ENCODE measurements around the gene CBFB.

Gene CBFB

GRCh38 chr16:67146523-67147357, 117.8 kb downstream of the CBFB start:
- Histone ChIP-seq H3K27me3 (peaks cover 25 to 32% (median 29%) of the 10 kb centered on the region in 11 experiments), H3K4me3 (no peak overlapping the region), H3K4me2 (no peak overlapping the region), H4K20me1 (peaks cover 26 to 95% (median 55%) of the 10 kb centered on the region in 11 experiments), H3K27ac (no peak overlapping the region), H3K9me3 (replicated peaks in 1 of 11) (peaks cover 0 to 12% (median 0%) of the 10 kb centered on the region in 11 experiments; a peak in 4 of 22 replicates), H3K4me1 (peaks cover 10 to 15% (median 14%) of the 10 kb centered on the region in 10 experiments; a peak in 19 of 20 replicates), H3K36me3 (peaks cover 79 to 85% (median 83%) of the 10 kb centered on the region in 11 experiments), H3K9ac (no peak overlapping the region)
- TF ChIP-seq Cebpa-rat (IDR thresholded peaks at IDR 0.05) = no peak

GRCh38 chr16:67147437-67148140, 118.6 kb downstream of the CBFB start:
- Histone ChIP-seq H3K27me3 (peaks cover 29 to 40% (median 37%) of the 10 kb centered on the region in 11 experiments), H3K4me1 (peaks cover 10 to 15% (median 14%) of the 10 kb centered on the region in 10 experiments; a peak in 19 of 20 replicates), H3K4me2 (no peak overlapping the region), H3K36me3 (peaks cover 70 to 77% (median 74%) of the 10 kb centered on the region in 11 experiments), H3K9me3 (replicated peaks in 1 of 11) (peaks cover 0 to 12% (median 0%) of the 10 kb centered on the region in 11 experiments; a peak in 4 of 22 replicates), H3K27ac (no peak overlapping the region), H3K4me3 (no peak overlapping the region), H3K9ac (no peak overlapping the region), H4K20me1 (peaks cover 29 to 95% (median 53%) of the 10 kb centered on the region in 11 experiments)
- TF ChIP-seq Cebpa-rat (IDR thresholded peaks at IDR 0.05) = no peak

DNA sequence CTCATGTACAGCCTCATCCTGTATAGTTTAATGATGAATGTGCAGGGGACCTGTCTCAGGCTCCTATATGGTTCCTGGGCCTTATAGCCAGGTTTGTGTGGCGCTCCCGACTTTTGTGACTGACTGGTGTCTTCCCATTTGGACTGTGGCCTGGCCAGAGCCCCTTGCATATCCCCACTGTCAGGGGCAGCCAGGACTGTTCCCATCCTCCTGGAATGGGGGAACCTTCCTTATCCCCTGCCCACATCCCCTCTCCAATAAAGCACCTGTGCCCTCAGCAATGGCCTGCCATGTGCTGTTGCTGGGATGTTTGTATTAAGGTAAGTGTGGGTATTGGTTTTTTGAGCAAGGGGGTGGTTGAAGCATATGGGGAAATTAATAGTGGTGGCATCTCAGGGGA, 119.3 kb downstream of the CBFB start:
- H3K36me3 ChIP-seq = peaks cover 64 to 70% (median 68%) of the 10 kb centered on the region in 11 experiments
- peaks cover 10 to 15% (median 14%) of the 10 kb centered on the region in 10 experiments; a peak in 19 of 20 replicates for H3K4me1 ChIP-seq
- H3K9me3 ChIP-seq (replicated peaks in 1 of 11) = peaks cover 0 to 12% (median 0%) of the 10 kb centered on the region in 11 experiments; a peak in 4 of 22 replicates
- TF ChIP-seq Cebpa-rat (IDR thresholded peaks at IDR 0.05) = no peak
- no peak overlapping the region for H3K4me3 ChIP-seq
- no peak overlapping the region for H3K27ac ChIP-seq
- H3K9ac ChIP-seq = no peak overlapping the region
- peaks cover 29 to 45% (median 41%) of the 10 kb centered on the region in 11 experiments for H3K27me3 ChIP-seq
- no peak overlapping the region for H3K4me2 ChIP-seq
- H4K20me1 ChIP-seq = peaks cover 35 to 95% (median 58%) of the 10 kb centered on the region in 11 experiments

GRCh38 chr16:67148656-67149275, 119.8 kb downstream of the CBFB start:
- Histone ChIP-seq H3K27ac (no peak overlapping the region), H3K36me3 (peaks cover 58 to 65% (median 63%) of the 10 kb centered on the region in 11 experiments), H4K20me1 (peaks cover 38 to 99% (median 63%) of the 10 kb centered on the region in 11 experiments), H3K4me3 (no peak overlapping the region), H3K4me2 (no peak overlapping the region), H3K9ac (no peak overlapping the region), H3K4me1 (peaks cover 10 to 17% (median 14%) of the 10 kb centered on the region in 10 experiments; a peak in 19 of 20 replicates), H3K27me3 (peaks cover 29 to 49% (median 41%) of the 10 kb centered on the region in 11 experiments), H3K9me3 (replicated peaks in 1 of 11) (peaks cover 0 to 12% (median 0%) of the 10 kb centered on the region in 11 experiments; a peak in 4 of 22 replicates)
- no peak for TF ChIP-seq Cebpa-rat (IDR thresholded peaks at IDR 0.05)

- Histone ChIP-seq H3K27me3 (peaks cover 29 to 51% (median 42%) of the 10 kb centered on the region in 11 experiments), H3K9ac (no peak overlapping the region), H3K9me3 (replicated peaks in 1 of 11) (peaks cover 0 to 12% (median 0%) of the 10 kb centered on the region in 11 experiments; a peak in 4 of 22 replicates), H3K4me3 (peak overlapping the region in 2 of 10 experiments; percentile 63 to 72; a peak in 1 of 20 replicates), H4K20me1 (peaks cover 45 to 100% (median 70%) of the 10 kb centered on the region in 11 experiments), H3K4me1 (peaks cover 10 to 20% (median 14%) of the 10 kb centered on the region in 10 experiments; a peak in 19 of 20 replicates), H3K27ac (no peak overlapping the region), H3K4me2 (peak overlapping the region in 9 of 11 experiments; percentile 79 to 97 (median 85); a peak in 13 of 22 replicates), H3K36me3 (peaks cover 52 to 64% (median 56%) of the 10 kb centered on the region in 11 experiments)
- TF ChIP-seq Cebpa-rat (IDR thresholded peaks at IDR 0.05) = no peak
These were observed 120.5 kb downstream of the CBFB start for GRCh38 chr16:67149276-67150046.

GRCh38 chr16:67150047-67150832, 121.3 kb downstream of the CBFB start:
- peaks cover 0 to 12% (median 0%) of the 10 kb centered on the region in 11 experiments; a peak in 4 of 22 replicates for H3K9me3 ChIP-seq (replicated peaks in 1 of 11)
- peak overlapping the region; percentile 79 to 97 (median 85) for H3K4me2 ChIP-seq
- TF ChIP-seq Cebpa-rat (IDR thresholded peaks at IDR 0.05) = no peak
- H3K27ac ChIP-seq = peak overlapping the region in 1 of 11 experiments; percentile 35; a peak in 2 of 22 replicates
- H3K4me3 ChIP-seq = peak overlapping the region; percentile 54 to 72 (median 60)
- H3K36me3 ChIP-seq = peaks cover 44 to 58% (median 48%) of the 10 kb centered on the region in 11 experiments
- H3K4me1 ChIP-seq = peaks cover 12 to 23% (median 16%) of the 10 kb centered on the region in 10 experiments
- peaks cover 53 to 100% (median 76%) of the 10 kb centered on the region in 11 experiments for H4K20me1 ChIP-seq
- H3K27me3 ChIP-seq = peaks cover 29 to 54% (median 45%) of the 10 kb centered on the region in 11 experiments
- H3K9ac ChIP-seq = peak overlapping the region; percentile 34 to 80 (median 69)

Measured in BLaER1 treated with 17β-estradiol and CSF1 and Interleukin-3, amounts not matched to agents 10 nM and 100 nM (cell line).